Stimulated activated CD8-positive, alpha-beta memory T cell treated with anti-CD3 and anti-CD28 coated beads, Interleukin-2, amount 100 ng/mL, for 1 hour (primary cell): ENCODE results near the gene ALG10B.
"Not testable (repeated sequence)": the region's sequence is repeated elsewhere in the genome, so short reads cannot be mapped to it uniquely, and the experiment has no call there.

ENCODE experiments used
- DNase-seq, 2 donors: peaks; one replicate each; pipeline ENCODE4 v3.0.0-alpha.2; 2020; ENCODE audit warnings: low read depth in 2 of 2

ALG10B gene

GRCh38 chr12:38316391-38317129 lies at the start of gene ALG10B:
ALG10B (plus strand) TSS chr12:38316774; CDS start chr12:38316894, 120 bp downstream.
- peak; percentile 82 to 83 for DNase-seq

- DNase-seq, result no peak
Observed at GRCh38 chr12:38268612-38269011, 48.0 kb upstream of the ALG10B start.

DNA sequence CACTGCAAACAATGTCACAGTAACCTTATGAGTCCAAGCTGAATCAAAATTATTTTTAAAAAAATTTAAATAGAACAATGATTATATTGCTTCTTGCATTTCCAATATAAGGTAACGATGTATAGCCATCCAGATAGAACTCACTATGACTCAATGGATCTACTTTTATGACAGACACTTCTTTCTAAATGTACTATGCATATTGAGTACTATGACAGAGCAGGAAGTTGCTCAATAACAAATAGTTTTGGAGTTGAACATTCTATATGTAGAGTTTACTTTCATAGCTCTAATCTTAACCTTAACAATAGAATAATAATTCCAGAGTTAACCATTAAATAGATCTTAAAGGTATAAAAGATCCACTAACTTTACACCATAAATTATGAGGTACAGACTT lies 46.7 kb upstream of the ALG10B start:
- no peak for DNase-seq

GRCh38 chr12:38279756-38280155 lies 36.8 kb upstream of the ALG10B start:
- no peak for DNase-seq

DNA sequence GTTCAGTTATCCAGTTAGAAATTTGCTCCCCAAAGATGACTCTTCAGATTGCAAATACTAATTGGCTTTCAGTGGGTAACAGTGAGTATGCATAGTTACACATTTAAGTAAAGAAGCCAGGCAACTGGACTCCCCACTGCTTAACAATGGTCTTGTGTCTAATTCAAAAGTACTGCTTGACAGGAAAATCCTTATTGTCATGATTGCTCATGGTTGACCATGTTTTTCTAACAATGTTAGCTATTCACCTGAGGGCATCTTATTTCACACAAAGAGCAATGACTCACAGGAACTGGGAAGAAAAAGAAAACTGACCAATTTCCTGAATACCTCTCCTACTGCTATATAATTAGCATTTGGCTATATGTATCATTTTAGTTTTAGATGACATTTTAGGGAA lies 33.7 kb upstream of the ALG10B start:
- DNase-seq, result no peak

GRCh38 chr12:38289396-38289795 lies 27.2 kb upstream of the ALG10B start:
- DNase-seq, result no peak

- DNase-seq, result no peak
Observed at GRCh38 chr12:38291160-38291559, 25.4 kb upstream of the ALG10B start.

- DNase-seq, result not testable (repeated sequence)
Observed at GRCh38 chr12:38302972-38303371, 13.6 kb upstream of the ALG10B start.

DNA sequence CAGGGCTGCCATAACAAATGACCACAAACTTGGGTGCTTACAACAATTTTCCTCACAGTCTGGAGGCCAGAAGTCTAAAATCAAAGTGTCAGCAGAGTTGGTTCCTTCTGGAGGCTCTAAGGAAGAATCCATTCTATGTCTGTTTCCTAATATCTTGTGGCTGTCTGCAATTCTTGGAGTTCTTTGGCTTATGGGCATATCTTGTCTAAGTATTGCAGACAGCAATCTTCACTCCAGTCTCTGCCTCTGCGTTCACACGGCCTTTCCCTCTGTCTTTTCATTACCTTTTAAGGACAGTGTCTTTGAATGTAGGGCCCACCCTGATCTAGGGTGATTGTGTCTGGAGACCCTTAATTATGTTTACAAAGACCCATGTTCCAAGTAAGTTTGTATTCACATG lies 5.4 kb downstream of the ALG10B start:
- DNase-seq, result not testable (repeated sequence)

DNA sequence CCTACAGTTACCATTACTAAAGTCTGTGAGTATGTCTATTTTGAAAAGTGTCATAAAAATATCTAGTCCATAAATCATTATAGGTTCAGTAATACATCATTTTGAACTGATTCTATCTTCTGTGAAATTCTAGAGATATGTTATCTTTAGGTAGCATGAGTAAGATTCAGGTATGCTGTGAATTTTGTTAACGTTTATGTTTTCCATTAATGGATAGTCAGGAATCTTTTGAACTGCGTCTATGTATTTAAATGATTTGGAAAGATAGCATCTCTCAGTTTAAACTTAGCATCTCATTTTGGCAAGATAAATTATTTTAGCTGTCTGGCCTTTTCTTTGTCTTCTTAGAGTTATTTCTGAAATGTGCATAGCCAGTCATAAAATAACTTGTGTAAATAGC lies 8.3 kb downstream of the ALG10B start:
- DNase-seq, result no peak

DNA sequence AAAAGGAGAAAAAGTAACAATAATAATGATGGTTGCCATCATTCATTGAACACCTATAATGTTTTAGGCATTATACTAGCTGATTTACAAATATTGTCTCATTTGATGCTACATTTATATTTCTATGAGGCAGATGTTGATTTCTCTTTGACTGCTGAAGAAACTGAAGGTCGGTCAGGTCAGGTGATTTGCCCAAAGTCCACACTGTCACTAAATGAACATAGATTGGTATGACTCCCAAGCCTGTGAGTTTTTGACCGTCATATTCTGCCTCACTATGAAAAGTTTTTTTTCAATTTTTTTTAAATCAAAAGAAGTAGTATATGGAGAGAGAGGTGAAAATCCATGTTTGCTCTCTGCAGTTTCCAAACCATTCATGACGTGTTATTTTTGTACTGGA lies 10.8 kb downstream of the ALG10B start:
- no peak for DNase-seq

GRCh38 chr12:38328306-38328895 lies 11.8 kb downstream of the ALG10B start:
- DNase-seq, result no peak

DNA sequence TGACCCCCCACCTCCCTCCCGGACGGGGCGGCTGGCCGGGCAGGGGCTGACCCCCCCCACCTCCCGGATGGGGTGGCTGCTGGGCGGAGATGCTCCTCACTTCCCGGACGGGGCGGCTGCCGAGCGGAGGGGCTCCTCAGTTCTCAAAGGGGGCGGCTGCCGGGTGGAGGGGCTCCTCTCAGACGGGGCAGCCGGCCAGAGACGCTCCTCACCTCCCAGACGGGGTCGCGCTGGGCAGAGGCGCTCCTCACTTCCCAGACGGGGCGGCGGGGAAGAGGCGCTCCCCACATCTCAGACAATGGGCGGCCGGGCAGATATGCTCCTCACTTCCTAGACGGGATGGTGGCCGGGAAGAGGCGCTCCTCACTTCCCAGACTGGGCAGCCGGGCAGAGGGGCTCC lies 13.8 kb downstream of the ALG10B start:
- not testable (repeated sequence) for DNase-seq

GRCh38 chr12:38332814-38333213 lies 16.2 kb downstream of the ALG10B start:
- DNase-seq, result no peak

- no peak for DNase-seq
Observed at GRCh38 chr12:38342444-38342843, 25.9 kb downstream of the ALG10B start.

GRCh38 chr12:38343256-38343655 lies 26.7 kb downstream of the ALG10B start:
- DNase-seq, result not testable (repeated sequence)

GRCh38 chr12:38343916-38344315 lies 27.3 kb downstream of the ALG10B start:
- DNase-seq, result not testable (repeated sequence)

GRCh38 chr12:38350342-38351174 lies 34.0 kb downstream of the ALG10B start:
- no peak for DNase-seq

GRCh38 chr12:38351175-38351508 lies 34.6 kb downstream of the ALG10B start:
- DNase-seq, result not testable (repeated sequence)

DNA sequence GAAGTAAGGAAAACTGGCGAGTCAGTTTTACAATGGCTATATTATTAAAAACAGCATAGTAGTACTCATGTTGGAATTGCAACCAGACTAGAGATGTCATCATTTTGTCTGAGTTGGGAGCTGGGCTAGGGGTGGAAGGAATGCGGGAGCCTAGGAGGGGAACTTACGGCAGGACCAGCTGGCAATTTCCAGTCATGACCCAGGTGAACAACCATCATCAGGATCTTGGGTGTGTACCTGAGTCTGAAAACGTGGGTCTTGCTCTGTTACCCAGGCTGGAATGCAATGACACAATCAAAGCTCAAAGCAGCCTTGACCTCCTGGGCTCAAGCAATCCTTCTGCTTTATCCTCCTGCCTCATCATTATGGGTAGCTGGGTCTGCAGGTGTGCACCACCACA lies 50.9 kb downstream of the ALG10B start:
- DNase-seq, result no peak

DNA sequence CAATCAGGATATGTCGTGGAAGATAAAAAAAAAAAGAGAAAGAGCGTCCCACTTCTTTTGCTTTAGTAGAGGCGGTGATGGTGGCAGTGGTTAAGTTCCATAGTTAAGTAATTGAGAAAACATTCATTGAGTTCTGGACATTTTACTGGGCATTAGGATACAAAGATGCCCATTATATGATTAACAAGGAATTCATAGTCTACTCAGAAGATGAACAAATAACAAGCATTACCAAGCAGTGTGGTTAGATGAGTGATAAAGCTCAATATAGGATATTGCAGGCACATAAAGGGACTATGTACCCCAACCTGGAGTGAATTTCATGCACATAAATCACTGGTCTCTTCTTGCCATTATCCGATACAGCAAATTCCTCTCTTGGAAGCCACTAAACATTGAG lies 53.7 kb downstream of the ALG10B start:
- DNase-seq, result no peak

GRCh38 chr12:38373784-38374183 lies 57.2 kb downstream of the ALG10B start:
- no peak for DNase-seq

DNA sequence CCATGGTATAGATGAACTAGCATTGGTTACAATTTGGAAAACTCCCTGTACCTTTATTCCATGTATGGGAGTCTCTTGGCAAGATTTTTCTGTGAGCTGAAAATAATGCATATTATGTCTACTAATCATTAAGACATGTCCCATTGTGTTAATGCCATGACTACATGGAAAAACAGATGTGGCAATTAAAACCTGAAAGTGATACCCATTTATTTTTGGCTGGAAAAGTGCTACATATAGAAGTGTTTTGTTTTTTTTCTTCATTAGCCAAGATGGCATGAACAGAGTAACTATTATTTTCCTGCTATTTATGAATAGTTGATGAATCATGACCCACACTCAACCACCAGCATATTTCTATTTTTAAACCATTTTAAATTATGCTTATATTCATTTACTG lies 58.2 kb downstream of the ALG10B start:
- DNase-seq, result no peak
